ENCODE measurements around the gene HOXA9. TPM values are rescaled to one million over a fixed set of nuclear protein-coding genes. Genes with fewer than 3 reads are reported as not detected.

HOXA9 gene
- total RNA-seq, 2 donors from 2014 or later: not detected

- ATAC-seq (ENCODE audit: insufficient number of reproducible peaks, low FRiP score, low read depth): no peak
- Histone ChIP-seq H3K4me1 (ENCODE audit: control insufficient read depth in 1 of 2, low read depth in 2 of 2) (peaks cover 5 to 41% of the 10 kb centered on the region in 2 donors), H3K27me3 (replicated peaks; ENCODE audit: insufficient read depth) (no peaks in the 10 kb centered on the region), H3K9me3 (no peaks in the 10 kb centered on the region), H3K27ac (peak overlapping the region; percentile 64 to 89), H3K4me3 (peak overlapping the region; percentile 71), H3K36me3 (peaks cover 8% of the 10 kb centered on the region)
- TF ChIP-seq CTCF (IDR thresholded peaks at IDR 0.05): no peak
- DNase-seq (ENCODE audit: low spot score): no peak
Measured at GRCh38 chr7:27146491-27147198, 18.7 kb downstream of the HOXA9 start.

GRCh38 chr7:27145914-27146412 is 19.4 kb downstream of the HOXA9 start:
- TF ChIP-seq CTCF (IDR thresholded peaks at IDR 0.05): no peak
- no peak for ATAC-seq (ENCODE audit: insufficient number of reproducible peaks, low FRiP score, low read depth)
- Histone ChIP-seq H3K4me1 (ENCODE audit: control insufficient read depth in 1 of 2, low read depth in 2 of 2) (peaks cover 5 to 46% of the 10 kb centered on the region in 2 donors), H3K9me3 (no peaks in the 10 kb centered on the region), H3K27me3 (replicated peaks; ENCODE audit: insufficient read depth) (no peaks in the 10 kb centered on the region), H3K4me3 (no peak overlapping the region), H3K36me3 (peaks cover 8% of the 10 kb centered on the region), H3K27ac (no peak overlapping the region)
- DNase-seq (ENCODE audit: low spot score): no peak

- H3K4me3 ChIP-seq: no peak overlapping the region
- H3K27ac ChIP-seq: peak overlapping the region in 1 of 2 donors; percentile 54
Measured at GRCh38 chr7:27145165-27145913, 20.0 kb downstream of the HOXA9 start.

GRCh38 chr7:27144781-27145164 is 20.6 kb downstream of the HOXA9 start:
- no peak for TF ChIP-seq CTCF (IDR thresholded peaks at IDR 0.05)
- Histone ChIP-seq H3K36me3 (peaks cover 11% of the 10 kb centered on the region), H3K4me3 (no peak overlapping the region), H3K27ac (peak overlapping the region in 1 of 2 donors; percentile 54), H3K27me3 (replicated peaks; ENCODE audit: insufficient read depth) (no peaks in the 10 kb centered on the region), H3K4me1 (ENCODE audit: control insufficient read depth in 1 of 2, low read depth in 2 of 2) (peaks cover 5 to 48% of the 10 kb centered on the region in 2 donors), H3K9me3 (no peaks in the 10 kb centered on the region)
- ATAC-seq (ENCODE audit: insufficient number of reproducible peaks, low FRiP score, low read depth) (no peak), DNase-seq (ENCODE audit: low spot score) (no peak)

More at GRCh38 chr7:27145165-27145913, 20.0 kb downstream of the HOXA9 start:
- Histone ChIP-seq H3K36me3 (peaks cover 11% of the 10 kb centered on the region), H3K27me3 (replicated peaks; ENCODE audit: insufficient read depth) (no peaks in the 10 kb centered on the region), H3K9me3 (no peaks in the 10 kb centered on the region), H3K4me1 (ENCODE audit: control insufficient read depth in 1 of 2, low read depth in 2 of 2) (peaks cover 5 to 48% of the 10 kb centered on the region in 2 donors)
- no peak for DNase-seq (ENCODE audit: low spot score)
- no peak for TF ChIP-seq CTCF (IDR thresholded peaks at IDR 0.05)
- no peak for ATAC-seq (ENCODE audit: insufficient number of reproducible peaks, low FRiP score, low read depth)
